Umbilical cord (tissue), 2 donors: ENCODE results near the gene KCNJ2. TPM values are rescaled to one million over a fixed set of nuclear protein-coding genes. Genes with fewer than 3 reads are reported as not detected.
A peak's percentile ranks its signal among the peaks of the same experiment; 100 is the strongest.

Experiments used
- DNase-seq: peaks from one replicate; pipeline ENCODE4 v3.0.0-alpha.2; 2015; ENCODE audit warnings: low spot score
- total RNA-seq: library from RNA; depleted of rRNA; stranded (reverse); fragments of >200 nt; gene quantifications from one replicate; pipeline ENCODE4 v1.2.3, GENCODE V29; 2014; ENCODE audit warnings: low replicate concordance; ENCODE audit not compliant: insufficient read depth

The KCNJ2 gene
- total RNA-seq, result 10.1 TPM

GRCh38 chr17:70168977-70169708, at the start of gene KCNJ2:
Gene KCNJ2, plus strand, starts transcription at chr17:70169532. Its CDS starts 5,508 bp downstream, at chr17:70175040.
- DNase-seq, result peak; percentile 91

GRCh38 chr17:70119545-70119944, 49.8 kb upstream of the KCNJ2 start:
- DNase-seq, result no peak

- no peak for DNase-seq
Observed at GRCh38 chr17:70119983-70120382, 49.3 kb upstream of the KCNJ2 start.

- no peak for DNase-seq
Observed at GRCh38 chr17:70120425-70120824, 48.9 kb upstream of the KCNJ2 start.

- no peak for DNase-seq
Observed at GRCh38 chr17:70121126-70121525, 48.2 kb upstream of the KCNJ2 start.

- no peak for DNase-seq
Observed at GRCh38 chr17:70123193-70123592, 46.1 kb upstream of the KCNJ2 start.

GRCh38 chr17:70124723-70125122, 44.6 kb upstream of the KCNJ2 start:
- DNase-seq, result no peak

- no peak for DNase-seq
Observed at GRCh38 chr17:70127221-70127873, 42.0 kb upstream of the KCNJ2 start.

GRCh38 chr17:70128727-70129238, 40.5 kb upstream of the KCNJ2 start:
- DNase-seq, result no peak

GRCh38 chr17:70130289-70130688, 39.0 kb upstream of the KCNJ2 start:
- no peak for DNase-seq

GRCh38 chr17:70132505-70132904, 36.8 kb upstream of the KCNJ2 start:
- DNase-seq, result no peak

- DNase-seq, result no peak
Observed at GRCh38 chr17:70134042-70134441, 35.3 kb upstream of the KCNJ2 start.

- no peak for DNase-seq
Observed at GRCh38 chr17:70134777-70135176, 34.6 kb upstream of the KCNJ2 start.

GRCh38 chr17:70136131-70136530, 33.2 kb upstream of the KCNJ2 start:
- DNase-seq, result no peak

- peak; percentile 93 for DNase-seq
Observed at GRCh38 chr17:70137451-70138230, 31.7 kb upstream of the KCNJ2 start.

GRCh38 chr17:70138291-70138865, 31.0 kb upstream of the KCNJ2 start:
- peak; percentile 53 for DNase-seq

GRCh38 chr17:70139449-70139993, 29.8 kb upstream of the KCNJ2 start:
- no peak for DNase-seq

- DNase-seq, result peak; percentile 35
Observed at GRCh38 chr17:70144260-70144846, 25.0 kb upstream of the KCNJ2 start.

- no peak for DNase-seq
Observed at GRCh38 chr17:70153210-70153609, 16.1 kb upstream of the KCNJ2 start.

- DNase-seq, result no peak
Observed at GRCh38 chr17:70157151-70157550, 12.2 kb upstream of the KCNJ2 start.

- DNase-seq, result peak; percentile 48
Observed at GRCh38 chr17:70158180-70158579, 11.2 kb upstream of the KCNJ2 start.
